SW 1271 (cell line): Measurements from ENCODE around the gene PIGS.
"Not testable (repeated sequence)": the region's sequence is repeated elsewhere in the genome, so short reads cannot be mapped to it uniquely, and the experiment has no call there.

Source experiments
- DNase-seq, 2 experiments: peaks; one replicate each; lab custom pipeline; 2025; lab: John Stamatoyannopoulos, UW

The PIGS gene

GRCh38 chr17:28529013-28529400 lies 42.3 kb downstream of the PIGS start:
- no peak for DNase-seq

- no peak for DNase-seq
These were observed 42.9 kb downstream of the PIGS start for GRCh38 chr17:28528327-28529012.

GRCh38 chr17:28527859-28528258 lies 43.5 kb downstream of the PIGS start:
- no peak for DNase-seq

GRCh38 chr17:28527181-28527681 lies 44.1 kb downstream of the PIGS start:
- DNase-seq = no peak

- DNase-seq = no peak
These were observed 44.9 kb downstream of the PIGS start for GRCh38 chr17:28526381-28526780.

GRCh38 chr17:28524476-28525424 lies 46.6 kb downstream of the PIGS start:
- DNase-seq = no peak

- no peak for DNase-seq
These were observed 47.4 kb downstream of the PIGS start for GRCh38 chr17:28523876-28524275.

- DNase-seq = no peak
These were observed 48.1 kb downstream of the PIGS start for GRCh38 chr17:28523186-28523585.

- not testable (repeated sequence) for DNase-seq
These were observed 49.0 kb downstream of the PIGS start for GRCh38 chr17:28522281-28522680.

GRCh38 chr17:28521311-28522085 lies 49.8 kb downstream of the PIGS start:
- no peak for DNase-seq

- DNase-seq = no peak
These were observed 50.6 kb downstream of the PIGS start for GRCh38 chr17:28520687-28521086.

GRCh38 chr17:28519236-28519635 lies 52.1 kb downstream of the PIGS start:
- no peak for DNase-seq

GRCh38 chr17:28518578-28518977 lies 52.7 kb downstream of the PIGS start:
- no peak for DNase-seq

GRCh38 chr17:28518132-28518531 lies 53.2 kb downstream of the PIGS start:
- no peak for DNase-seq

- DNase-seq = no peak
These were observed 55.8 kb downstream of the PIGS start for GRCh38 chr17:28515518-28515917.

- DNase-seq = no peak
These were observed 56.7 kb downstream of the PIGS start for GRCh38 chr17:28514561-28515002.

- no peak for DNase-seq
These were observed 57.8 kb downstream of the PIGS start for GRCh38 chr17:28513476-28513875.

- no peak for DNase-seq
These were observed 59.4 kb downstream of the PIGS start for GRCh38 chr17:28511858-28512461.

- DNase-seq = no peak
These were observed 61.5 kb downstream of the PIGS start for GRCh38 chr17:28509789-28510188.

GRCh38 chr17:28508211-28508724 lies 63.1 kb downstream of the PIGS start:
- DNase-seq = no peak

- no peak for DNase-seq
These were observed 63.6 kb downstream of the PIGS start for GRCh38 chr17:28507567-28508203.
